ENCODE results near the gene CHMP6.

GRCh38 chr17:80986046-80986445, 5.6 kb upstream of the CHMP6 start:
- TF ChIP-seq CTCF (IDR thresholded peaks at IDR 0.05) = no peak
- TF ChIP-seq ZFX (IDR thresholded peaks at IDR 0.05; ENCODE audit: borderline replicate concordance) = no peak

All from 22Rv1 (cell line).